GM19099 (cell line): ENCODE measurements around the gene MED20.

Experiments used
- POLR2A ChIP-seq: IDR thresholded peaks from 3 replicates; pipeline ENCODE4 v1.6.1; 2011; ENCODE audit warnings: low read depth; ENCODE audit not compliant: insufficient read length; ENCODE audit errors: extremely low read depth

The MED20 gene

GRCh38 chr6:41894366-41895299 lies 26.3 kb downstream of the MED20 start:
- no peak for TF ChIP-seq POLR2A

GRCh38 chr6:41892921-41893564 lies 27.9 kb downstream of the MED20 start:
- TF ChIP-seq POLR2A: no peak

GRCh38 chr6:41887331-41887751 lies 33.6 kb downstream of the MED20 start:
- no peak for TF ChIP-seq POLR2A

GRCh38 chr6:41885930-41886329 lies 35.0 kb downstream of the MED20 start:
- TF ChIP-seq POLR2A: no peak

- TF ChIP-seq POLR2A: no peak
These were observed 36.0 kb downstream of the MED20 start for GRCh38 chr6:41884957-41885356.

GRCh38 chr6:41881506-41881905 lies 39.4 kb downstream of the MED20 start:
- no peak for TF ChIP-seq POLR2A

- TF ChIP-seq POLR2A: no peak
These were observed 42.0 kb downstream of the MED20 start for GRCh38 chr6:41878961-41879405.

GRCh38 chr6:41878246-41878645 lies 42.7 kb downstream of the MED20 start:
- TF ChIP-seq POLR2A: no peak

GRCh38 chr6:41877051-41877680 lies 43.8 kb downstream of the MED20 start:
- TF ChIP-seq POLR2A: no peak

GRCh38 chr6:41874741-41875140 lies 46.2 kb downstream of the MED20 start:
- TF ChIP-seq POLR2A: no peak

GRCh38 chr6:41872147-41872546 lies 48.8 kb downstream of the MED20 start:
- no peak for TF ChIP-seq POLR2A

- TF ChIP-seq POLR2A: no peak
These were observed 49.2 kb downstream of the MED20 start for GRCh38 chr6:41871691-41872090.

- no peak for TF ChIP-seq POLR2A
These were observed 61.6 kb downstream of the MED20 start for GRCh38 chr6:41859356-41859755.

GRCh38 chr6:41858703-41859102 lies 62.2 kb downstream of the MED20 start:
- TF ChIP-seq POLR2A: no peak
